Liver (tissue), 3 donors: ENCODE data around the gene KIAA1755.

Experiments
- ATF3 ChIP-seq: IDR thresholded peaks from 2 replicates; pipeline ENCODE4 v1.6.1; 2016; ENCODE audit warnings: antibody characterized with exemption
- CTCF ChIP-seq: fragments of 150-350 bp; IDR thresholded peaks from 2 replicates; pipeline ENCODE4 v1.5.1; 2017; ENCODE audit warnings: improper control_type of control experiment, low read depth, low read length; ENCODE audit not compliant: missing input control
- RAD21 ChIP-seq, 2 donors: IDR thresholded peaks; 2 replicates each; pipeline ENCODE4 v1.6.1; 2016; ENCODE audit warnings: antibody characterized with exemption in 2 of 2, mild to moderate bottlenecking in 2 of 2
- REST ChIP-seq: IDR thresholded peaks from 2 replicates; pipeline ENCODE4 v1.6.1; 2016; ENCODE audit warnings: antibody characterized with exemption, mild to moderate bottlenecking
- TAF1 ChIP-seq: conservative IDR thresholded peaks from 2 replicates; pipeline ENCODE4 v1.6.1; 2016; ENCODE audit warnings: antibody characterized with exemption, mild to moderate bottlenecking
- donor health status: healthy.
- donor health status: healthy.

GRCh38 chr20:38293491-38294065, 33.0 kb upstream of the KIAA1755 start:
- TF ChIP-seq CTCF (no peak), RAD21 (IDR thresholded peaks at IDR 0.05) (no peak), ATF3 (no peak), REST (no peak), TAF1 (no peak)
